B cell (primary cell): ENCODE measurements around the gene GMEB2. TPM values are rescaled to one million over a fixed set of nuclear protein-coding genes. Genes with fewer than 3 reads are reported as not detected.

ENCODE experiments used
- ATAC-seq: fragments of 200-7000 bp; cut with Tn5 transposase; one replicate; pipeline ENCODE4 v1.10.0; 2021; ENCODE audit warnings: low read depth, mild to moderate bottlenecking, moderate number of reproducible peaks, moderate library complexity
- CTCF ChIA-PET: fragments of 350-600 bp; sonication (Branson Sonifier 250); formaldehyde crosslinking; loops from one replicate; lab custom pipeline; 2021; ENCODE audit warnings: antibody characterized with exemption, inconsistent platforms; lab: Charles Lee
- POLR2A ChIA-PET: fragments of 350-600 bp; sonication (Branson Sonifier 250); formaldehyde crosslinking; loops from one replicate; lab custom pipeline; 2021; ENCODE audit warnings: antibody characterized with exemption; lab: Charles Lee
- DNase-seq: peaks from one replicate; pipeline ENCODE4 v3.0.0; 2013
- H2AFZ ChIP-seq: 2 replicates; pipeline ENCODE4 v1.6.1; 2012; ENCODE audit warnings: mild to moderate bottlenecking, low read depth, low read length; ENCODE audit not compliant: insufficient read depth, poor library complexity, severe bottlenecking
- H3K27ac ChIP-seq, 2 donors: 1 replicate in 1 of 2; 2 replicates in 1 of 2; pipeline ENCODE4 v1.5.1; 2012 to 2013; ENCODE audit warnings: low read length in 2 of 2, mild to moderate bottlenecking in 2 of 2, moderate library complexity in 1 of 2
- H3K27me3 ChIP-seq, 4 experiments: fragments of 200-600 bp in 1 of 4; sonication (generic) in 1 of 4; replicated peaks in 1 of 4; 1 replicate in 2 of 4; 2 replicates in 2 of 4; pipeline versions ENCODE4 v1.6.1 to v1.7.0; 2013 to 2016; ENCODE audit warnings: low read length in 3 of 4, mild to moderate bottlenecking in 2 of 4, mixed read lengths in 1 of 4, moderate library complexity in 1 of 4; ENCODE audit not compliant: insufficient read depth in 4 of 4, control insufficient read depth in 3 of 4; ENCODE audit errors: control extremely low read depth in 1 of 4
- H3K36me3 ChIP-seq, 2 experiments: replicated peaks in 1 of 2; 1 replicate in 1 of 2; 2 replicates in 1 of 2; pipeline versions ENCODE4 v1.6.1 to v1.7.1; 2013; ENCODE audit warnings: low read length in 1 of 2; ENCODE audit not compliant: insufficient read depth in 2 of 2, control insufficient read depth in 1 of 2; ENCODE audit errors: control extremely low read depth in 1 of 2, extremely low read depth in 1 of 2
- H3K4me1 ChIP-seq, 2 donors: fragments of 200-600 bp in 1 of 2; sonication (generic) in 1 of 2; 1 replicate in 1 of 2; 2 replicates in 1 of 2; pipeline versions ENCODE4 v1.5.1 to v1.6.1; 2013 to 2017; ENCODE audit warnings: low read length in 2 of 2; ENCODE audit not compliant: control insufficient read depth in 2 of 2, insufficient read depth in 2 of 2
- H3K4me2 ChIP-seq: replicated peaks from 2 replicates; pipeline ENCODE3; 2012; ENCODE audit warnings: mild to moderate bottlenecking, low read depth, low read length; ENCODE audit not compliant: poor library complexity, severe bottlenecking
- H3K4me3 ChIP-seq, 5 experiments: fragments of 200-600 bp in 1 of 5; sonication (generic) in 1 of 5; 1 replicate in 3 of 5; 2 replicates in 2 of 5; pipeline versions ENCODE4 v1.5.1 to v1.7.0; 2011 to 2016; ENCODE audit warnings: low read length in 4 of 5, mild to moderate bottlenecking in 4 of 5, low read depth in 2 of 5, control low read depth in 1 of 5, moderate library complexity in 1 of 5; ENCODE audit not compliant: insufficient read depth in 1 of 5; ENCODE audit errors: control extremely low read depth in 1 of 5, extremely low read depth in 1 of 5
- H3K79me2 ChIP-seq: fragments of 200-600 bp; sonication (generic); one replicate; pipeline ENCODE4 v1.6.0; 2016; ENCODE audit warnings: low read length; ENCODE audit not compliant: control insufficient read depth, insufficient read depth
- H3K9ac ChIP-seq: fragments of 200-600 bp; sonication (generic); 2 replicates; pipeline ENCODE4 v1.6.1; 2017; ENCODE audit warnings: mild to moderate bottlenecking, low read length, moderate library complexity
- H3K9me3 ChIP-seq, 3 donors: one replicate each; pipeline versions ENCODE4 v1.6.1 to v1.7.1; 2013; ENCODE audit warnings: low read length in 2 of 3; ENCODE audit not compliant: control insufficient read depth in 2 of 3, insufficient read depth in 1 of 3; ENCODE audit errors: control extremely low read depth in 1 of 3
- H4K20me1 ChIP-seq: 2 replicates; pipeline ENCODE4 v1.6.0; 2012; ENCODE audit warnings: mild to moderate bottlenecking, low read length; ENCODE audit not compliant: insufficient read depth, control insufficient read depth, poor library complexity, severe bottlenecking
- H3K27ac Mint-ChIP-seq: one replicate; pipeline ENCODE4 v1.8.0; 2021; ENCODE audit warnings: mixed read lengths
- H3K27me3 Mint-ChIP-seq: one replicate; pipeline ENCODE4 v1.8.0; 2021; ENCODE audit warnings: mixed read lengths
- H3K4me1 Mint-ChIP-seq: one replicate; pipeline ENCODE4 v1.8.0; 2021; ENCODE audit warnings: mixed read lengths
- H3K4me3 Mint-ChIP-seq: one replicate; pipeline ENCODE4 v1.8.0; 2021; ENCODE audit warnings: mixed read lengths
- H3K9me3 Mint-ChIP-seq: one replicate; pipeline ENCODE4 v1.8.0; 2022; ENCODE audit warnings: mixed read lengths; ENCODE audit not compliant: insufficient read depth
- CTCF ChIP-seq: fragments of 200-600 bp; IDR thresholded peaks from one replicate; pipeline ENCODE4 v1.8.0; 2022; ENCODE audit warnings: antibody characterized with exemption, mild to moderate bottlenecking
- EZH2 ChIP-seq: IDR thresholded peaks from 2 replicates; pipeline ENCODE4 v1.6.1; 2012; ENCODE audit warnings: borderline replicate concordance, low read depth, mild to moderate bottlenecking, moderate library complexity, low read length; ENCODE audit not compliant: insufficient read depth, poor library complexity, severe bottlenecking
- WGBS: methylation state at CpG from one replicate; pipeline ENCODE4 v1.1.5; 2013; ENCODE audit warnings: missing lambda C conversion rate; ENCODE audit not compliant: insufficient coverage; 5-methylcytosine and 5-hydroxymethylcytosine counted together
- intact Hi-C: fragments of 100-400 bp; cut with micrococcal nuclease; formaldehyde crosslinking; loops from one replicate; pipeline ENCODE4 v1.10.0; 2022
- polyA plus RNA-seq: library from polyadenylated mRNA; depleted of rRNA; stranded (reverse); fragments of >200 nt; gene quantifications from 2 replicates; pipeline ENCODE4 v1.2.3, GENCODE V29; 2012
- total RNA-seq, 2 donors: library from RNA; stranded (reverse); fragments of 120-200 nt in 1 of 2; gene quantifications; 1 replicate in 1 of 2; 2 replicates in 1 of 2; pipeline versions ENCODE4 v1.2.3 to v1.2.4, GENCODE V29; 2013 to 2022

Gene GMEB2
- total and polyA plus RNA-seq, 2 donors (not counting 1 experiment from before 2014, with no cell fraction given): 17.7 to 24.5 TPM

- H3K36me3 ChIP-seq: peaks cover 0 to 46% of the 10 kb centered on the region in 2 experiments
Measured at GRCh38 chr20:63589261-63590217, 37.4 kb downstream of the GMEB2 start.

More at GRCh38 chr20:63589261-63590217, 37.4 kb downstream of the GMEB2 start:
- Histone ChIP-seq H4K20me1 (no peaks in the 10 kb centered on the region), H3K4me2 (no peak overlapping the region), H3K4me3 (no peak overlapping the region), H3K27ac (no peak overlapping the region), H3K9me3 (no peaks in the 10 kb centered on the region), H3K4me1 (peaks cover 3 to 8% of the 10 kb centered on the region in 2 donors), H3K27me3 (no peaks in the 10 kb centered on the region), H3K9ac (no peak overlapping the region), H3K79me2 (peaks cover 6% of the 10 kb centered on the region), H2AFZ (no peak overlapping the region)
- ATAC-seq (no peak), DNase-seq (no peak)
- 92% methylated on average over 38 of the region's 38 CpGs for WGBS
- no peaks in the 10 kb centered on the region for H3K27me3 Mint-ChIP-seq
- ChIA-PET CTCF (no interaction called here), POLR2A (interaction anchor here (0.8 kb wide), 1 partner anchor 28 kb away, joined by 3 read pairs; no protein-coding TSS in a partner anchor)
- TF ChIP-seq CTCF: no peak
- no peak for TF ChIP-seq EZH2
- H3K4me1 Mint-ChIP-seq: peaks cover 2% of the 10 kb centered on the region
- no peak overlapping the region for H3K27ac Mint-ChIP-seq
- no peaks in the 10 kb centered on the region for H3K9me3 Mint-ChIP-seq
- H3K4me3 Mint-ChIP-seq: no peak overlapping the region
- intact Hi-C loops: no loop called here
